Motor neuron (in vitro differentiated cells): ENCODE measurements around the gene NR2F1-AS1. TPM values are rescaled to one million over a fixed set of nuclear protein-coding genes. Genes with fewer than 3 reads are reported as not detected.

Experiments
- total RNA-seq, 8 experiments: library from RNA; unstranded; fragments of 300-600 nt; gene quantifications; 2 replicates each; pipeline versions ENCODE4 v1.2.3 to v1.2.4, GENCODE V29; 2022

Gene NR2F1-AS1
- total RNA-seq, 8 experiments from 2014 or later: 2.7 to 62.0 (median 51.1) TPM

Other genes with a start within 250 kb of the NR2F1-AS1 start
- 100 to 1,000 TPM in 4 of 8 experiments, 10 to 100 TPM in 3, 1 to 10 TPM in 1; 1.0 to 182 (median 108) TPM for gene NR2F1, start 2.0 kb upstream of the NR2F1-AS1 start, total RNA-seq
- 1 to 10 TPM in 2 of 8 experiments, under 1 TPM in 6; 0.21 to 3.2 (median 0.77) TPM for gene POU5F2, start 160.4 kb upstream of the NR2F1-AS1 start, total RNA-seq